Activated CD8-positive, alpha-beta memory T cell treated with anti-CD3 and anti-CD28 coated beads, Interleukin-2, amount 50 U/mL, for 24 hours (primary cell): Measurements from ENCODE around the gene SPATA3.

Source experiments
- DNase-seq: peaks from one replicate; pipeline ENCODE4 v3.0.0-alpha.2; 2020; ENCODE audit errors: extremely low read depth

SPATA3 gene

GRCh38 chr2:231049286-231050017 is 53.5 kb downstream of the SPATA3 start:
- DNase-seq: no peak

DNA sequence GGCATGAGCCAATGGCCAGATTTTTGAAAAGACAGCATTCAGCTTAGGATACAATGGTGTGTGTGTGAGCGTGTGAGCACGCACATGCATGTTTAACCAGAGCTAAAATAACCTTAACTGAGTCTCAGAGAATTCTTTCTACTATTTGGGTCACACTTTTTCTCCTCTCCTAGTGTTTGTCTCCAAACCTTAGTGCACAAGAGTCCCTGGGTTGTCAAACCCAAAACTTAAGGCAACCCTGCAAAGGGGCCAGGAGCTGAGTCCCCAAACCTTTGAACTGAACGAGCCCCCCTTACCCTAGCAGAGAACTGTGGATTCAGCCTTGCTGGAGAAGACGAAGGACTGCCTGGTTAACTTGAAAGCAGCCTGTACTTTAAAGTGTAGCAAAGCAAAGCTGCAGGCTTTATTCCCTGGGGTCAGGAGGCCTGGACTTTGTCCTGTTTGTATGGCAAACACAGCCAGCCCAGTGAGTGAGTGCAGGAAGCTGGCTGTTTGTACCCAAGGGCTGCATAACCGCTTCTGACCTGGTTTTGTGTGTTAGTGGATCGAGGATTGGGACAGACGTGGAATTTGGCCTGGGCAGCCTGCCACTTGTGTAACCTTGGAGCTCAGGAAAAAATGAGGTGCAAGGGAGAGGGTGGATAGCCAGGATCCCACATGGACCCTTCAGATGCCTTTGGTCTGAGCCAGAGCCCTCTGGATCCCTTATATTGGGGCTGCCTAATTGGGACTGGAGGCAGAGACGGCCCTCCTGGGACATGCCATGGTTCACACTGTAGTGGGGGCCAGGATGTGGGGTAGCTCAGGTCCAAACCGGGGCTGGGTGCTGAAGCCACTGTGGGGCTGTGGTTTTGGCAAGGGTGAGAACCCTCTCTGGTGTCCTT is 54.3 kb downstream of the SPATA3 start:
- no peak for DNase-seq

GRCh38 chr2:231051116-231051515 is 55.2 kb downstream of the SPATA3 start:
- DNase-seq: no peak

- DNase-seq: peak; percentile 31
Observed at GRCh38 chr2:231052494-231053451, 56.9 kb downstream of the SPATA3 start.

DNA sequence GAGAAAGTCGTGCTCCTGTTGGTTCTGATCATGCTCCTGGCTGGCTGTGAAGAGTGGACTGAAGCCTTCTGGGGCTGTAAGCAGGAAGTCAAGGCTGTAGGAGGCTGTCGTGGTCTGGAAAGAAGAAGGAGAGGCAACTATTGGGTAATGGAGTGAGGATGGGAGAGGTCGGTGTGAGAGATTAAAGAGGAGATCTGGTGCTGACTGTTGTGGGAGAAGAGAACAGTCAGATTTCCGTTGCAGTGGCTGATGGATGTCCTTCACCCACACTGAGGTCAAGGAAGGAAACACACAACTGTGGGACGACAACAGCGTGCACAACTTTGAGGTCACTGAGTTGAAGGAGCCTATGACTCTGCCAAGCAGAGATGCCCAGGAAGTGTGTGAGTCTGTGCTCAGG is 57.9 kb downstream of the SPATA3 start:
- DNase-seq: no peak

- peak; percentile 91 for DNase-seq
Observed at GRCh38 chr2:231056453-231057416, 60.8 kb downstream of the SPATA3 start, which contains the start of gene PSMD1. PSMD1 (plus strand) TSS chr2:231056867; CDS start chr2:231057026, 159 bp downstream.

DNA sequence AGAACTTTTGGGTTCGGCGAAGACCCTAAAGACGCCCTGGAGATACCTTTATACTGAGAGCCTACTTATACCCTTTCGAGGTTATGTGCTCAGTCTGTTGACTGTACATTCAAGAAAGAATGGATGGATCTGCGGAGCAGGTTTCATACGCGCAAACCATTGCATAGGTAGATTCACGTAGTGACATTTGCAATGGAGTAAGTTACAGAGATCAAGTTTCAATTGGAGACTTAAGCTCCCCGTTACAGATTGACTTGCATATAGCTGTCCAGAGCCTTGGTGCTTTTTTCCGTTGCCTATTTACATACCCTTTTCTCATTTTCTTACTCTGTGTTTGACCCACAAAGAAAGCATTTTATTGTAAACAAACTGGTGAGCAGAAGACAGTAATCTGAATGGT is 61.7 kb downstream of the SPATA3 start:
- DNase-seq: no peak
